Prostate gland (tissue), 2 donors: Measurements from ENCODE around the gene ARHGAP44.

Source experiments
- POLR2A ChIP-seq: fragments of 450-650 bp; IDR thresholded peaks from one replicate; pipeline ENCODE4 v1.6.1; 2016; ENCODE audit warnings: antibody characterized with exemption, mild to moderate bottlenecking
- POLR2AphosphoS5 ChIP-seq: sonication (generic); formaldehyde crosslinking; IDR thresholded peaks from one replicate; pipeline ENCODE4 v1.6.1; 2017; ENCODE audit warnings: antibody characterized with exemption
- TF ChIP-seq, protein P1 (sequence below), 4 experiments: fragments of 200-600 bp in 2 of 4; fragments of 450-650 bp in 2 of 4; sonication (generic) in 2 of 4; IDR thresholded peaks; 1 replicate in 3 of 4; 2 replicates in 1 of 4; pipeline ENCODE4 v1.5.1; 2016 to 2019; ENCODE audit warnings: antibody characterized with exemption in 4 of 4, mild to moderate bottlenecking in 2 of 4, moderate library complexity in 2 of 4

- no peak for TF ChIP-seq POLR2AphosphoS5
- TF ChIP-seq, protein P1, sequence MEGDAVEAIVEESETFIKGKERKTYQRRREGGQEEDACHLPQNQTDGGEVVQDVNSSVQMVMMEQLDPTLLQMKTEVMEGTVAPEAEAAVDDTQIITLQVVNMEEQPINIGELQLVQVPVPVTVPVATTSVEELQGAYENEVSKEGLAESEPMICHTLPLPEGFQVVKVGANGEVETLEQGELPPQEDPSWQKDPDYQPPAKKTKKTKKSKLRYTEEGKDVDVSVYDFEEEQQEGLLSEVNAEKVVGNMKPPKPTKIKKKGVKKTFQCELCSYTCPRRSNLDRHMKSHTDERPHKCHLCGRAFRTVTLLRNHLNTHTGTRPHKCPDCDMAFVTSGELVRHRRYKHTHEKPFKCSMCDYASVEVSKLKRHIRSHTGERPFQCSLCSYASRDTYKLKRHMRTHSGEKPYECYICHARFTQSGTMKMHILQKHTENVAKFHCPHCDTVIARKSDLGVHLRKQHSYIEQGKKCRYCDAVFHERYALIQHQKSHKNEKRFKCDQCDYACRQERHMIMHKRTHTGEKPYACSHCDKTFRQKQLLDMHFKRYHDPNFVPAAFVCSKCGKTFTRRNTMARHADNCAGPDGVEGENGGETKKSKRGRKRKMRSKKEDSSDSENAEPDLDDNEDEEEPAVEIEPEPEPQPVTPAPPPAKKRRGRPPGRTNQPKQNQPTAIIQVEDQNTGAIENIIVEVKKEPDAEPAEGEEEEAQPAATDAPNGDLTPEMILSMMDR (IDR thresholded peaks at IDR 0.05), result no peak
- no peak for TF ChIP-seq POLR2A
These were observed 23.8 kb upstream of the ARHGAP44 start for GRCh38 chr17:12765548-12765947.
